Measurements from ENCODE around the gene CAV2.

The CAV2 gene

DNA sequence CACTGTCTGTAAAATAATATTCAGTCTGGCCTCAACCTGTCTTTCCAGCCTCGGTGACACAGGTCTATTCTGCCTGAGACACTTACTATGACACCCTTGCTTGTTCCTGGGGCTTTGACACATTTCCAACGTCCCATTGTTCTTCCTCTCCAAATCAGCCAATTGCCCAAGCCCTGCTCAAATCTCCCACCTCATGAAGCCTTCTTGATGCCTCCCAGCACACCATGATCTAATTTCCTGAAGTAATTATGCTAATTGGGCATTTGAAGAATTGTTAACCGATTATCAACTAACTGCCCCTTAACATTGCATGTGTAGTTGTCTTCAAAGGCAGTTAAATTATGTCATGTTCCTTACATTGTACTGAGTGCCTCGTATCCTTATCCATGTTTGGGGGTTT, 58.4 kb downstream of the CAV2 start:
- TF ChIP-seq NFIC (IDR thresholded peaks at IDR 0.05) (no peak), REST (IDR thresholded peaks at IDR 0.05; ENCODE audit: low read depth) (no peak), ZBTB7A (IDR thresholded peaks at IDR 0.05; ENCODE audit: low read depth) (no peak), USF1 (IDR thresholded peaks at IDR 0.05) (no peak), RAD21 (IDR thresholded peaks at IDR 0.05; ENCODE audit: low read depth) (no peak), FOXM1 (IDR thresholded peaks at IDR 0.05; ENCODE audit: borderline replicate concordance, low read depth) (no peak), EGR1 (IDR thresholded peaks at IDR 0.05) (no peak)

Data from Ishikawa (cell line).